DMS114 treated with DMSO at 0.1 percent for 48 hours (cell line): ENCODE results near the gene KCNA3.

Source experiments
- DNase-seq: peaks from one replicate; lab custom pipeline; 2025; ENCODE audit not compliant: unreplicated experiment; lab: John Stamatoyannopoulos, UW

KCNA3 gene

DNA sequence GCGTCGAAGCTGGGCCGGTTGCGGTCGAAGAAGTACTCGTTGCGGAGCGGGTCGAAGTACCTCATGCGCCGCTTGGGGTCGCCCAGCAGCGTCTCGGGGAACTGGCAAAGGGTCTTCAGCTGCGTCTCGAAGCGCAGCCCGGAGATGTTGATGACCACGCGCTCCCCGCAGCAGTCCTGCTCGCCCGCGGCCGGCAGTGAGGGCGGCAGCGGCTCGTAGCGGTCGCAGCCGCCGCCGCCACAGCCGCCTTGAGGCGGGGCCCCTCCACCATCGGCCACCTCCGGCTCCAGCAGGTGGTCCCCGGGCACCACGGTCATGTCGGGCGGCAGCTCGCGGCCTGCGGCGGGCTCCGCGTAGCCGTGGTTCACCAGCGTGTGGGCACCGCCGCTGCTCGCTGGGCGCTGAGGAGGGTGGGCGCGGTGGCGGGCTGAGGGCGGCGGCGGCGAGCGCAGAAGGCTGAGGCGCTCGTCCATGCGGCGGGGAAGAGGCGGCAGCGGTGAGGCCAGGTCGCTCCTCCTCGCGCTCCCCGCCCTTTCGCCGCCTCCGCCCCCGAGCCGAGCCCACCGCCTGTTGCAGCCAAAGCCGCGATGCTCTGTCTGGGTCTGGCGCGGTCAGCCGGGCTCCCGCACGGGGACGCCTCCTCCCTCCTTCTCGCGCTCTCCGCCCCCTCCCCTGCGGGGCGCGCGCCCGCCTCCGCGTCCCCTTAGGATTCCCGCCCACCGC lies at the start of gene KCNA3:
TSS of gene KCNA3 (minus strand) at position 604 of the 723 bp plus-strand sequence. CDS start at position 473, 131 bp downstream.
- peak; percentile 44 for DNase-seq

DNA sequence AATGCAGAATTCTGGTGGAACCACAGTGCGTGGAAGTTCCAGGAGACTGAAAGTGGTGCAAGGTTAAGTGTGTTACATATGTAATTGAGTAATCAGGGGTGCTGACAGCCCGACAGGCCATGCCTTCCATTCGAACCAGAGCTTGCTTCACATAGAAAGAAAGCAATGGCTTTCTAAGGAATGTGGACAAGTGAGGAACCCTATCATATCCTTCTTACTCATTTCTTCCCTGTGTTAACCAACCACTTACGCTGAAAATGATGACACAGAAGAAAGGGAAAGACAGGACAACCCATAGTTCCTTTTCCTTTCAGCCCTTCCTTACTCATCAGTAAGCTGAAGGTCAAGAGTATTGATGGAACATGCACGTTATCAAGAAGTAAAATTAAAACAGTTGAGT lies 48.1 kb upstream of the KCNA3 start:
- DNase-seq, result no peak

DNA sequence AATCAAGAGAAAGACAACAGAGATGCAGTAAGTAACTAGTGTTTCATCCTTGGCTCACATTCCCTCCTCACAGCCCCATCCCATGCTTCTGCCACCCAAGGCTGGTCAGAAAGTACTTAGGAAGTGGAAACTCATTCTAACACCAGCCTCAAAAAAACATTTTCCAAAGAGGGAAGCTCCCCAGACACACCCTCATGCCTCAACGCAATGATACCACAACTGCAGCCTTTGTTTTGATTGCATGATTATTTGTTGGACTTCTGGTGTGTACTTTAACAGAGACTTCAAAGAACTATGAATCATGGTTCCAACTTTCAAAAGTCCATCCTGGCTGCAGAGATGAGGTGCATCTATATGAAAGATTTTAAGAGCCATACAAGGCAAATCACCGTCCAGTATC lies 45.2 kb upstream of the KCNA3 start:
- DNase-seq, result no peak

DNA sequence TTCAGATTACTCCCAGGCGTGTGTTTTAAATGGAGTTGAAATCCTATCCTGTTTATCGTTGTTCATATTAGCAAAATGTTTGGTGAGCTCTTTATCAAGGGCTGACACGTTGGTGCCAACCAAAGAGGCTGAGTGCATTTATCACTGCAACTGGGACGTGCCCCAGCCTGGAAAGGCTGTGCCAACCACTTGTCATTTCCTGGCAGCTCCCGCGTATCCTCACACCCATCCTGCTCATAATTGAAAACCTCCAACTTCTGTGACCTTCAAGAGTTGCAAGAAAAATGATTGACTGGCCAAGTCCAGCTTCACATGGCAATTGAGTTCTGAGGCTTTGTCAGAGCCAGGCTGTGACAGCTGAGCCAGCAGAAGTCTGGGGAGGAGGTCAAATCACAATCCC lies 43.7 kb upstream of the KCNA3 start:
- DNase-seq, result no peak

DNA sequence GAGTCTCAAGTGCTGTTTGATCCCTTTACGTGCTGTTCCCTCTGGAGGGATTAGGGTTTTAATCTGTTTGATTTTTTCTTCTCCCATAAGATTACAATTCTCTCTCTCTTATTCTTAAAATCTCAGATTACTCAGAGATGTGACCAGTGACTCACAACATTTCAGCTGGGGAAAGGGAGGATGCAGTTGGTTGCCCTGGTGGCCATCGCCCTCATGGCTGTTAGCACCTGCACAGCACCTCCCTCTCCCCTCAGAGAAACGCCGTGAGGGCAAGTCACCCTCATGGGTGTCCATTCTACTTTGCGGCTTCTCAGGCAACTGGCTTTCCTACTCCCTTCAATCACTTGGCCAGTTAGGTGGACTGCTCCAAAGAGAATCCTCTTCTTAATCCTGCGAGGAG lies 42.4 kb upstream of the KCNA3 start:
- no peak for DNase-seq

DNA sequence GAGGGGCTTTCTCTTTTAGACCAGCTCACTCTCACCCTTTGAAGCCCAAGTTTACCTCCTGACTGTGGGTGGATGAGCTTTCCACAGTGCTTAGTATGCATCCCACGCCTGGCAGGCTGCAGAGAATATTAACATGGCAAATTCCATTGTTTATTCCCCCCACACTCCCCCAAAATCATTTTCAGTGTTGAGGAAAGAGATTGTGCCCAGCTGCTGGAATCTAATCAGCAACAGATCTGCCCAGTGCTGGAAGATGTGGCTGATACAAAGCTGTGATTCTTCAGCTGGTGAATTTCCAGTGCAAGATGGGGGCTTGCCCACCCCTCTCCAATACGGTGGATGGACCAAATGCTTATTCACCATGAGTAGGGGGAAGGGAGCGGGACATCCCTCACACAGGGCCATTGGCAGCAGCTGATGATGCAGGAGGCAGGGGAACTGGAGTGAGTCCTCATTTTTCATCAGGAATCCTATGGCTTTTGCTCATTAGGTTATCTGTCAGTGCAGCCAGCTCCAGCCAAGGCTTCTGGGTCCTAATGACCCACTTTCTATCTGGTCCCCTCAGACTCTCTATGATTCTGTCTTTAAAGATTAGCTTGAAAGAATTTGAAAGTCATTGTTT lies 39.7 kb upstream of the KCNA3 start:
- no peak for DNase-seq

DNA sequence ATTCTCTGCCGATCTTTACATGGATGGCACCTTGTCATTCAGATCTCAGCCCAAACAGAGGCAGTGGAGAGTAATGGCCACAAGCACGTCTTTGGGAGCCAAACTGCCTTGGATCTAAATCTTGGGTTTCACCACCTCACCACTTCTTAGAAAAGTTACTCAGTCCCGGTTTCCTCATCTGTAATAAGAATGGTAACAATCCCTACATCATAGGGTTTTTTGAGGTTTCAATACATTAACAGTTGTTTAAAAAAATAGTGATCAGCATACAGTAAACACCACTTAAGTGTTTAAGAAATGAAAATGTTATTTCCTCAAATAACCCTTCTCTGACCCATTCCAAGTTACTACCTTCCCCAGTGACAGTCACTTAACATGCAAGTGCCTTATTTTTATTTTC lies 38.5 kb upstream of the KCNA3 start:
- no peak for DNase-seq

DNA sequence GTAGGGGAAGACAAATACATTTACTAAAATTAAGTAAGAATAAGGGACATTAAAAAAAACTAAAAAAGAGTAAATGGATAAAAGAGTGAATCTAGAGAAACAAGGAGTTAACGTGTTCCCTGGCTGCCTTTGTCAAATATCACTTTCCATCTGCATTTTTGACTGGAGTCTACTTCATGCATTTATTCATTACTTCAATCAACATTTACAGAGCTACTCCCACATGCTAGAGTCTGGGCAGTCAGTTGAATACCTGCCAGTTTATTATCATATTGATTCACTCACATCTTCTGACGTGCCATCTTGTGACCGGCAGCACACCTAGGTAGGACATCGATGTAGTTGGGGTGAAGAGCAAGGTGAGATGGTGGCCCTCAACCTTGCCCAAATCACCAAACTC lies 35.6 kb upstream of the KCNA3 start:
- no peak for DNase-seq

DNA sequence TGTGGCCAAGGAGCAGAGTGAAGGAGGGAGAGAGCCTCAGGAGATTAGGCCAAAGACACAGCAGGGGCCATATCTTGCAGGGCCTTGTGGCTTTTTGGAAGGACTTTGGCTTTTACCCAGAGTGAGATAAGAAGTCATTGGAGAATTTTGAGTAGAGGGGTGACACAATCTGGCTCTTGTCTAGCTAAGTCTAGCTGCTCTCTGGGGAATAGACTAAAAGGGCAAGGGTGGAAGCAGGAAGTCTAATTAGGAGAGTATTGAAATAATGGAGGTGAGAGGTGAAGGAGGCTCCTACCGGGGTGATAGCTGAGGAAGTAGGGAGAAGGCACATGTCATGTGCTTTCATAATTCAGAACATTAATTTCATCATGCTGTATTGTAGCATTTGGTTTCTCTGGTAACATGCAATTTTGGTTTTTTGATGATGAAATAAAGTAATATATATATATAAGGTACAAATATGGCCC lies 34.3 kb upstream of the KCNA3 start:
- DNase-seq, result no peak

DNA sequence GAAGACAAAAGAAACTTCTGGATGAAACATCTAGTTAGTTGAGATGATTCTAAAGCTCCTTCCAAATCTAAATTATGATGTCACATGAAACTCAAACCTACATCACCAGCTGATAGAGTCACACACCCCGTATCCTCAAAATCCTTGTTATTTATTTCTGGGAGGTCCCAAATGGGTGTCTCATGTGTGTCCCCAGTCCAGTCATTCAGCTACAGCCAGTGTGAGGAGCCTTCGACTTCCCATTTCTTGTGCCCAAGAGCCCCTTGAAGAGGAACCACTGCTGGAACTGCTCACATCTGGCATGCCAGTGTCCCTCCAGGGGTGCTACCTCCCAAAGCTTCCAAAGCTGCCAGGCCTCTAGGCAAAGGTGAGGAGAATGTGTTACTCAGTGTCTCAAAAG lies 32.5 kb upstream of the KCNA3 start:
- no peak for DNase-seq

DNA sequence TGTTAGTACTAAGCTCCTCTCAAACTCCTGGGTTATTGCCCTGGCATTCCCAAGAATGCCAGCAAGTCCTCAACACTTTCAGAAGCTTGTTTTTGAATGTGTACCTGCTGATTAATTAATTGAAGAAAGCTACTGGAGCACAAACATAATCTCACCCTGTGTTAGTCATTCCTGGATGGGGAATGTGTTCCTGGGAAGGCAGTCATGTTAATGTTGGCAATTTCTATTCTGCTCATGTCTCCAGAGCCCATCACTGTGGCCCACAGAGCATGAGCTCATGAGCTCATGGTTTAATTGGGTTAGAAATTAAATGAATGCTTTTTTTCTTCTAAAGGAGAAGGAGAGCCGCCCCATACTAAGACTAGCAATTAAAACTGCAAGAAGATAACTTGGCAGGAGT lies 31.9 kb upstream of the KCNA3 start:
- no peak for DNase-seq

DNA sequence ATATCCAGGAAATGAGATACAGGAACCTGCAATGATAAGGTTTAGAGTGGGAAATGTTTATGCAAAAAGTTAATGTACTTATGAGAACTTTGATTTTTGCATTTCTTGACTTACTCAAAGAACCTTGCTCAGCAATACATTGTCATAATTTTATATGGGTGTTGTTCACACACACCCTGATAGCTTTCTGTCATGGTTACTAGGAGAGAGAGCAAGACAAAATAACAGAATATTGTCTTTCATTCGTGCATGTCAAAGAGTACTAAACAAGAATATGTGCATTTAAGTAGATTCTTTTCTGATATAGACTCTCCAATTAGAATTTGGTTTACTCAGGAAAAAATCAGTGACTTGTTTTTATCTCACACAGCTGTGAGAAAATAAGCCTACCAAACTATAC lies 27.5 kb upstream of the KCNA3 start:
- no peak for DNase-seq

DNA sequence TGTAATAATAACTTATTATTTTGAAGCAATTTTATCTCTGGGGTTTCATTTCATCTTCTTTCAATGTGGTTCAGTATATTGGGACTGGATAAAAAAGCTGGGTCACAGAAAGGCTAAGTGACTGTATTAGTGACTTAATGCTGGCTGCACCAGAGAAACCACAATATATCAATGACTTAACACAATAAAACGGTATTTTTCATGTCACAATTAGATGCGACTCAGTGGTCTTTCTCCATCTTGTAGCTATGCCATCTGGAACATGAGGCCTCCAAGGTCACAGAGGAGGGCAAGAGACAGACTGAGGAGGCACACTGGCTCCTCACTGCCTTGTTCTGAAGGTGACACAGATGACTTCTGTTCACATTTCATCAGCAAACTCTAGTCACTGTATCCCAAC lies 26.0 kb upstream of the KCNA3 start:
- DNase-seq, result no peak

DNA sequence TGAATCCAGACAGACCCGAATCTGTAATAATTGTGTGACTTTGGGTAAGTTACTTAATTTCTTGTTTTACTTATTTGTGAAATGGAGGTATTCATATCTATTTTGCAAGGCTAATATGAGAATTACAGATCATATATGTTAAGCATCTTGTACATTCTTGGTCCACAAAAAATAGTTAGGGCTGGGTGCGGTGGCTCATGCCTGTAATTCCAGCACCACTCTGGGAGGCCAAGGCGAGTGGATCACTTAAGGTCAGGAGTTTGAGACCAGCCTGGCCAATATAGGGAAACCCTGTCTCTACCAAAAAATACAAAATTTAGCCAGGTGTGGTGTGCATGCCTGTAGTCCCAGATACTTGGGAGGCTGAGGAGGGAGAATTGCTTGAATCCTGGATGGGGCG lies 22.9 kb upstream of the KCNA3 start:
- no peak for DNase-seq

DNA sequence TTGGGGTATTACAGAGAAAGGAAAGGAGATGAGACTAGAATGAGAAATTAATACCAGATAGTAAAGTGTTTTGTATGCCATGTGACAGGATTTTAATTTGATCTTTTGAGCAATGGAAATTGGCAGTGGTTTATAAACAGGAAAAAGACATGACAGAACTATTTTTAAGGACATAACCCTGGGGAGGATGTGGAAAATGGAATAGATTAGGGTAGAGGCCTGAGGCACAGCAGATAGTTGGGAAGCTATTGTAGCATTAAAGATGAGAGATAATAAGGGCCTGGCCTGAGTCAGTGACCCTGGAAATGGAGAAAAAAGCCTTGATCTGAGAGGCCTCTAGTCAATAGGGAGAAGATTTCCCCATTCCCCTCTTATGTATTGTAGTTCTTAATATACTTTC lies 22.1 kb upstream of the KCNA3 start:
- no peak for DNase-seq

DNA sequence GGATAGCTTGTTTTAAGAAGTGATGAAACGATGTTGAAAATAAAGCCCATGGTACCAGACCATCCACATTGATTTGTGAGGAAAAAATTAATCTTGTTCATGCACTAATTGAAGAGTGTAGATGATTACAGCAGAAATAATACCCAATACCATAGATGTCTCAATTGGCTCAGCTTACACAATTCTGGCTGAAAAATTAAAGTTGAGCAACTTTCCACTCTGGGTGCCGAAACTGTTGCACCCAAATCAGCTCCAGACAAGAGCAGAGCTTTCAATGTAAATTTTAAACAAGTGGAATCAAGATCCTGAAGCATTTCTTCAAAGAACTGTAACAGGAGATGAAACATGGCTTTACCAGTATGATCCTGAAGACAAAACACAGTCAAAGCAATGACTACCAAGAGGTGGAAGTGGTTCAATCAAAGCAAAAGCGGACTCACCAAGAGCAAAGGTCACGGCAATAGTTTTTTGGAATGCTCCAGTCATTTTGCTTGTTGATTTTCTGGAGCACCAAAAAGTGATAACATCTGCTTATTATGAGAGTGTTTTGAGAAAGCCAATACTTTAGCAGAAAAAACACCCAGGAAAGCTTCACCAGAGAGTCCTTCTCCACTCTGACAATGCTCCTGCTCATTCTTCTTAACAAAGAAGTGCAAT lies 16.1 kb upstream of the KCNA3 start:
- no peak for DNase-seq

DNA sequence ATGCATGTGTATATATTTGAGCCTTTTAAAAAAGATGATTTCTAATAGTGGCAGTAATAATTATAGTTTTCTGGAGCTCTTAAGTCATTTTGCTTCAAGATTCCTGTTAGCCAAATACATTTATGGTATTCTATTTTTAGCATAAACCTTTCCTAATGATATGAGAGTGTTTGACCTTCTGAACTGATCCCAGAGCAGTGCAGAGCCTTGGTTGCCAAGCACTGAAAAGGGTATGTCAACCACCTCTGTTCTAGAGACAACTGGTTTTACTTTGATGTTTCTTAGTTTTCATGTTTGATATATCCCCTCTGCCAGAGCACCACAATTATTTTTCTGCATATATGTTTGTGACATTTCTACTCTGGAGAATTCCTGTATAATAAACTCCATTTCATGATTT lies 15.1 kb upstream of the KCNA3 start:
- DNase-seq, result no peak

DNA sequence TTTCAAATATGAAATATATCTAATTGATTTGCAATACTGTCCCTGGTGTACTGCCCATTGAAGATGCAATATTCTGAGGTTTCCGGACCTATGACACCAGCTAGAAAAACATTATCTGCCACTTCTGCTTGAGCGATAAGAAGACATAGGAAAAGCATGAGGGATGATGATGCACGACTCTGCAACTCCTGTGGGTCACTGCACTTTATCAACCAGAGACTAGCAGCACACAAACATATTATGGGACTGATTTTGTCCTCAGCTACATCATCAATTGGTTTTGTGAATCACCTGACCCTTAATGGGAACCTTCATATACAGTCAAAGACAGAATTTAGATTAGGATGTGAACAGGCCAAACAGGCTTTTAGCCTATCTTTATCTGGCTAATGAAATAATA lies 13.8 kb upstream of the KCNA3 start:
- DNase-seq, result no peak

DNA sequence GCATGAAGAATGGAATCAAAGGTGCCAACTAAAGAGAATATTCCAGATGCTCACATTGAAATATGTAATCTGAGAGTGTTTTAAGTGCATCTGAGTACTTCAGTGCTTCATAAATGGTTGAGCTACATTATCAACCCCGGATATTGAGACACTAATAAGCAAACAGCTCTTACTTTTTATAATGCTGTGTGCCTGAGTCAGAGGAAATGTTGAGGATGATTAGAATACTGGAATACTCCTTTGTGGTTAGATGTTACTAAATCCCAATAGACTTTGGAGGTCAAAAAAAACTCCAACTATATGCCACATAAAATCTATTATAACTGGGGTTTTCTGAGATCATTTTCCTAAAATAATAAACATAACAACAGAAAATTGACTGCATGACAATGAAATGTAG lies 12.5 kb upstream of the KCNA3 start:
- no peak for DNase-seq

DNA sequence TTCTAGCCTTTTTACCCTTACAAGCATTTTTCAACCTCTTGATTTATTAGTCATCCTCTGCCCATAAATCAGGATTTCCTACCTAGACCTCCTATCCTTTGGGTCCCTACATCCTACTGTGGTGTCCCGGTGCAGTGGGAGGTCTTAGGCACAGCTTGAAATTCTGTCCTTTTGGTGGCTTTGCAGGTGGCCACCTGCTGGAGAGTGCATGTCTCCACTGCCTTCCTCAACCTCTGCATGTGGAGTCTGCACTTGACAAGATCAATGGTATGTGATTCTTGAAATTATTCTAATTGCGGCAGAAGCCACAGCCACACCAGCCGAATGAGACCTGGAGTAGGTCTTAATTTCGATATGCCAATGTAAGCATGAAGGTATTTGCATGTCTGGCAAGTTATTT lies 11.4 kb upstream of the KCNA3 start:
- no peak for DNase-seq

DNA sequence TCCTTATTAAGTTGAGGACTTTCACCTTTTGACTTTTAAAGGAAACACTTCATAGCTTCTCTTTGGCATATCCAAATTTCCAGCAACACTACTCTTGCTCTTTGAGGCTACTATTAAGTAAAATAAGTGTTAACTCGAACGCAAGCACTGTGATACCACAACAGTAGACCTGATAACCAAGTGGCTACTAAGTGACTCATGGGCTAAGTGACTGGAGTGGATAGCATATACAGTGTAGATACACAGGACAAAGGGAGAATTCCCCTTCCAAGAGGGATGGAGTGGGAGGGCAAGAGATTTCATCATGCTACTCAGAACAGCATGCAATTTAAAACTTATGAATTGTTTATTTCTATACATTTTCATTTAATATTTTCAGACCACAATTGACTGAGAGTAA lies 9.8 kb upstream of the KCNA3 start:
- no peak for DNase-seq

DNA sequence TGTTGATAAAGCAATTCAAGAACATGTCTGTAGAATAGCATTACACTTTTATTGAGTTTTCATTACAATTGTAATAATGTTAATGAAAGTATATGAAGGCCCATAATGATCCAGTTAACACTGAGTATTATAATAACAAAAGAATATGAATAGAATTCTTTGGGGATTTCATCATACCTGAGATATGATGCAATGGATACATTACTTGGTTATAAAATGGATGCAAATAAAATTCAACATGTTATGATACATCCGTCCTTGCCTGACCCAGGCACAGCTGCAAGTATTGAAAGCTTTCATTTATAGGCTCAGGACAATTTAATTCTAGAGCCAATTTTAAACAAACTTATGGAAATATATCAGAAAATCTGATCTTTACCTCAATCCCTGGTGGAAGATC lies 8.2 kb upstream of the KCNA3 start:
- DNase-seq, result no peak
